Vagina (tissue), 2 donors: ENCODE data around the gene PTRH1.

Experiments used
- POLR2AphosphoS5 ChIP-seq, 2 donors: sonication (generic); formaldehyde crosslinking; IDR thresholded peaks; one replicate each; pipeline ENCODE4 v1.9.0; 2017; ENCODE audit warnings: antibody characterized with exemption in 2 of 2, mild to moderate bottlenecking in 2 of 2, low read depth in 1 of 2; ENCODE audit not compliant: insufficient read depth in 1 of 2
- TF ChIP-seq, protein P1 (sequence below), 3 experiments: fragments of 450-650 bp in 2 of 3; fragments of 200-600 bp in 1 of 3; sonication (generic) in 1 of 3; IDR thresholded peaks; one replicate each; pipeline ENCODE4 v1.5.1; 2017 to 2019; ENCODE audit warnings: antibody characterized with exemption in 3 of 3, mild to moderate bottlenecking in 2 of 3, moderate library complexity in 2 of 3

GRCh38 chr9:127728808-127729207 lies 13.3 kb upstream of the PTRH1 start:
- TF ChIP-seq, protein P1, sequence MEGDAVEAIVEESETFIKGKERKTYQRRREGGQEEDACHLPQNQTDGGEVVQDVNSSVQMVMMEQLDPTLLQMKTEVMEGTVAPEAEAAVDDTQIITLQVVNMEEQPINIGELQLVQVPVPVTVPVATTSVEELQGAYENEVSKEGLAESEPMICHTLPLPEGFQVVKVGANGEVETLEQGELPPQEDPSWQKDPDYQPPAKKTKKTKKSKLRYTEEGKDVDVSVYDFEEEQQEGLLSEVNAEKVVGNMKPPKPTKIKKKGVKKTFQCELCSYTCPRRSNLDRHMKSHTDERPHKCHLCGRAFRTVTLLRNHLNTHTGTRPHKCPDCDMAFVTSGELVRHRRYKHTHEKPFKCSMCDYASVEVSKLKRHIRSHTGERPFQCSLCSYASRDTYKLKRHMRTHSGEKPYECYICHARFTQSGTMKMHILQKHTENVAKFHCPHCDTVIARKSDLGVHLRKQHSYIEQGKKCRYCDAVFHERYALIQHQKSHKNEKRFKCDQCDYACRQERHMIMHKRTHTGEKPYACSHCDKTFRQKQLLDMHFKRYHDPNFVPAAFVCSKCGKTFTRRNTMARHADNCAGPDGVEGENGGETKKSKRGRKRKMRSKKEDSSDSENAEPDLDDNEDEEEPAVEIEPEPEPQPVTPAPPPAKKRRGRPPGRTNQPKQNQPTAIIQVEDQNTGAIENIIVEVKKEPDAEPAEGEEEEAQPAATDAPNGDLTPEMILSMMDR (IDR thresholded peaks at IDR 0.05): no peak
- TF ChIP-seq POLR2AphosphoS5 (IDR thresholded peaks at IDR 0.05; ENCODE audit: insufficient read depth in 1 of 2, low read depth in 1 of 2): no peak
